NCI-H128 (cell line): ENCODE measurements around the gene SLC12A7.

Experiments
- DNase-seq: peaks from one replicate; lab custom pipeline; 2025; ENCODE audit not compliant: unreplicated experiment; lab: John Stamatoyannopoulos, UW

Gene SLC12A7

GRCh38 chr5:1112596-1113331 lies 901 bp upstream of the SLC12A7 start:
- DNase-seq, result no peak

- no peak for DNase-seq
These were observed 579 bp downstream of the SLC12A7 start for GRCh38 chr5:1111241-1111726.

- no peak for DNase-seq
These were observed 1.3 kb downstream of the SLC12A7 start for GRCh38 chr5:1110307-1111240.

DNA sequence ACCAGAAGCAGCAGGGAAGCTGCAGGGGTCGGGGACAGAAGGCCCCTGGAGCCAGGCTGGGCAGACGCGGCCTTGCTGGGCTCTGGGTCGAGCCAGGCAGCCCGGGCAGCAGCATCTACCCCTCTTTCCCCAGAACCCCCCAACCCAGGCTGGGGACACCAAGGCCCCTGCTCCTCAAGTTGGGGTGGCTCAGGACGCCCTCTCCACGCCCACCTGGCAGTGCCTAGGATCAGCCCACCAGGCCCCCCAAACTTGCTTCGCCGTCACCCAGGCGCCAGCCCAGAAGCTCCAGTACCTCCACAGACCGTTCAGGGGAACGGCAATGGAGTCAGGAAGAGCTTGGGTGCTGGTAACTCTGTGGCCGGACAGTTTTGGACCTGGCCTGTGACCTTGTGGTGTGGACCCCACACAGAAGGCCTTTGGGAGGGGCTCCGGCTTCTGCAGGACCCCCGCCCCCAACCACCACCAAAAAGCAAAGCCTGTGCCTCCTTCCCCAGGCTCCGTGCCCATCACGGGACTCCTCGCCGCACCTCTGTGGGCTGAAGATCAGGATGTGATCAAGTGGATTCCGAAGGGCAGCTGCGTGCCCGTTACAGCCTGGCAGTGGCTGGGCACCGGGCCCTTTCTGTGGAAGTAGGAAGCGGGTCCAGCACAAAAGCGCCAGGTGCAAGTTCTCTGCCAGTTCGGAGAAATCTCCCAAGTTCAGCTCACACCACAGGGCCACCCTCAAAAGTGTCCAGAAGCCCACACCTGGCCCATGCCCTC lies 2.1 kb downstream of the SLC12A7 start:
- DNase-seq, result no peak

- DNase-seq, result no peak
These were observed 3.0 kb downstream of the SLC12A7 start for GRCh38 chr5:1108865-1109174.

GRCh38 chr5:1108023-1108864 lies 3.6 kb downstream of the SLC12A7 start:
- no peak for DNase-seq

DNA sequence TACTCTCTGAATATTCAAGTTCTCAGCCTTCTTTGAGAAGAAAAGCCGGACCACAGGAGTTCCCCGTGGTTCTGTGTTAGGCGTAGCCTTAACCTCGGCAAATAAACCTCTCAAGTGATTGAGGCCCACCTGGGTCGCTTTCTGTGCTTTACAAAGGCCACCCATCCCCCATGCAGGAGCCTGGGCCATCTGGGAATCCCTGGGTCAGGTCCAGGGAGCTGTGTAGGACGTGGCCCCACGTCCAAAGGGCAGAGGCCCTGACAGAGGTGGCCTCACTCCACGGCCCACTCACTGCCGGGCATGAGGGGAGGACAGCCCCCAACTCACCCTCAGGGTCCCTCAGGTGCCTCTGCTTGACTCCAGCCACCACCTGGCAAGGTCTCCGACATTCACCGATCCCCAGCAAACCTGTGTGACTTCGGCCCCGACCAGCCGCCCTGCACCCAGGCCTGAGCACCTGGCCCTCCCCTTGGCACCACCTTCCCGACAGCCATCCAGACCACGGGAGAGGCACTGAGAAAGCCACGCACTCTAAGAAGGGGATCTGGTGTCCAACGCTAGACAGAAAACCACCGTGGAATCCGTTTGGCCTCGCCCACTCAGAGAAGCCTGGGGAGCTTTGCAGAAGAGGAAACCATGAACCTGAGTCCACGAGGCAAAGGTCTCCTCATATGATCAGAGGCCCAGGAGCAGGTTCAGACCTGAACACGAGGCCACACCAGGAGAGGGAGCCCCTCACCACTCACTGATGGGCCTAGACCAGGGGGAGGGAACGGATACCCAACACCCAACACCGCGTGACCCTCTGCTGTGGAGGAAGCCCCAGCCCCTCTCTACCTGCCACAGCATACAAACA lies 4.5 kb downstream of the SLC12A7 start:
- no peak for DNase-seq

DNA sequence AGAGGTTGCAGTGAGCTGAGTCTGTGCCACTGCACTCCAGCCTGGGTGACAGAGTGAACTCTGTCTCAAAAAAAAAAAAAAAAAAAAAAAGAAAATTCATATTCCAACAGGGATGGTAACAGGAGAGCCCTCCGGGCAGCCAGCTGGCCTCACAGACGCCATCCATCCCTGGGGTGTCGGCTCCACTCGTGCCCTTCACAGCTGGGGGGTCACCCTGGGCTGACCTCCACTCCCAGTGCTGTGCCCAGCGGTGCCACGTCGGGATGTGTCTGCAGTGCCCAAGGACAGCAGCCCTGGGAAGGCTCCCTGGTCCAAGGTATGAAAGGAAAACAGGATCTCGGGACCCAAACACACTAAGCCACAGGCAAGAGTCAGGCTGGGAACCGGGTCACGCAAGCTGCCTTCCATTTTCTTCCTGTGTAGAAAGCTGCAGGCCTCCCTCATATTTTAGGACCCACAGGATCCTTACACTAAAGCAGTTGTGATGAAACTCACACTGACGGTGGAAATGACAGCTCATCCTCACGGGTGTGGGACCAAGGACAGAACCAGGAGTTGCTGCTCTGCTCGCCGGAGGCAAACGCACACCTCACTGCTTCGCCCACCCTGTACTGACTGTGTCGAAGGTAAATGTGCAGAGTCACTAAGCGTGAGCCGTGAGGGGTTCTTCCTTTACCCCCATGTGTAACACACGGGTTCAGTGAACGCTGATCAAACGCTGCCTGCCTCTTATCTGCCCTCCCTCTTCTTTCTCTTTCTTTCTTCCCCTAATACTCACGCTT lies 5.3 kb downstream of the SLC12A7 start:
- no peak for DNase-seq

DNA sequence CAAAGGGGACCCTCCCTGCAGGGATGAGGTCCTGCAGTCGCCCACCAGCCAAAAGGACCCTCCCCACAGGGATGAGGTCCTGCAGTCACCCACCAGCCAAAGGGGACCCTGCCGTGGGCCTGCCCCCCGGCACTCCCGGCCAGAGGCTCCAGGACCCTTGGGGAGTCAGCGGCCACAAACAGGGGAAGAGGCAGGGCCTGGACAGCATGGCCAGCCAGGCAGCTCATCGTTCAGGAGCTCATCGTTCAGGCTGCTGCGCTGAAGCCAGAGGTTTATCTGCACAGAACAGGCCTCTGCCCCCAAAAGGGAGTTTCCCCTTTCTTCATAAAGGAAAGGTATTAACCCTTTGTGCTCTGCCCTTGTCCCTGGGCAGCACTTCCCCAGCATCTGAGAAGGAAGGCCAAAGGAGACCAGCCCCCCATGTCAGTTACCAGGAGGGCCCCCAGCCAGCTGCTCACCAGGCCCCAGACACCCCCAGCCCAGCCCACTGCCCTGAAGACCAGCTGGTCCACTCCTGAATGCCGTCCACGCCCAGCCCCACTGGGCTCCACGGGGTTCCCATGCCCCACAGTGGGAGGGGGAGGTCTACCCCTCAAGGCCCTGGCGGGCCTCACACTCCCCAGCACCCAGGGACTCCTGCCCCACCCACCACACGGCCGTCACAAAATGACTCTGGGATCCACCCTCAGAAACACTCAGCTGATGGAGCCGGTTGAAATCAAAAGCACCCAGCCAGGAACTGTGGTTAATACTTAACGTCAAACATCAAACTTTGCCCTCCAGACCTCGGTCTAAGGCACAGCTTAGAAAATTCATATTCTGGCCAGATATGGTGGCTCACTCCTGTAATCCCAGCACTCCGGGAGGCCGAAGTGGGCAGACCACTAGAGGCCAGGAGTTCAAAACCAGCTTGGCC lies 6.3 kb downstream of the SLC12A7 start:
- no peak for DNase-seq

DNA sequence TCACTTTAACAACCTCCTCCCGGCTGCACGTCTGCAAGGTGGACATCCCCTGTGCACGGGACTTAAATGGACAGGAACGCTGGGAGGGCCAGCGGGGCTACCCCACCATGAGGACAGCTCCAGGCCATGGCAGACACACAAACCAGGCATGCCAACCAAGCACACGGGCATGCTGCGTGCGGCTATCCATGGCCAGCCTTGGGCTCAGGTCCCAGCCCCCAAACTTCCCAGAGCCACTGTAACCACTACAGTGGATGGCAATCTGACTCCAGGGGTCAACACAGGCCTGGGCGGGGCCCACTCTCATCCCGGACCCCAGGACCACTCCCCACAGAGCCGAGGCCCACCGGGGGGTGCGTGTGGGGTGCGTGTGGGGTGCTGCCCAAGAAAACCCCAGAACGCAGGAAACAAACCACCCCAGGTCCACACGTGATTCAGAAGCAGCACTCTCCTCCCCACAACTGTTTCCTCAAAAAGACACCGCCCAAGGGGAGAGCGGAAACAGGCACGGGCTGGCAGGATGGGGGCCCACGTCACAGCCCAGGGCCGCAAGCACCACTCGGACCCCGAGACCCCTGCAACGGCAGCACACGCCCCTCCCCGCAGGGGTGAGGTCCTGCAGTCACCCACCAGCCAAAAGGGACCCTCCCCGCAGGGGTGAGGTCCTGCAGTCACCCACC lies 7.4 kb downstream of the SLC12A7 start:
- no peak for DNase-seq

- no peak for DNase-seq
These were observed 8.1 kb downstream of the SLC12A7 start for GRCh38 chr5:1103505-1104326.

GRCh38 chr5:1103093-1103492 lies 8.8 kb downstream of the SLC12A7 start:
- no peak for DNase-seq

DNA sequence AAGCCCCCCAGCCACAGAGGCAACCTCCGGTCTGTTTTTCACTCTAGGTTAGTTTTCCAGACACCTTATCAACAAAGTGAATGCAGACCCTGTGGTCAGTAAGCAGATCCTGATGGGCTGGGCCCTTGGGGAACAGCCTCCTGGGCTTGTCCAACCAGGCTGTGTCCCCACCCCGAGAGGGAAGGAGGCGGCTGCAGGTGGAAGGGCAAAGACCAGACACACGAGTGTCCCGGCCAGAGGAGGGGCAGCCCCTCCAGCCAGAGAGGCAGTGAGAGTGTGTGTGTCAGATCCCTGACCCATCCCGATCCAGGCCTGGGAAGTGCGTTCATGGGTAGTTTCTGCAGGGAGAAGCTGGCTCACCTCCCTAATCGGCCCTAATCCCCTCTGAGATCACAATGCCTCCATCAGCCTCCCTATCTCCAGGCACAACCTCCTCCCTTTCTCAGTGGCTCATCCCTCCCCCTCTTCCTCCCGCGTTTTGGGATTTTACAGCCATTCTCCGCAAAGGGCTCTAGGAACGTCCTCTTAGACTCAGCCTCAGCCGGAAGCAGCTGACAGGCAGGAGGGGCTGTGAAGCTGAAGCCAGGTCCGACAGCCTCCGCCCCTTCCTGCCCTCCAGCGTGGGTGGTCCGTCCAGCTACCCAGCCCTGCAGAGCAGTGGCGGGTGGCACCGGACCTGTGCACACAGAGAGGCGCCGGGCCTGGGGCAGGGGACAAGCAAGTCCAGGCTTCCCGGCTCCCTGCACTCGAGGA lies 9.7 kb downstream of the SLC12A7 start:
- no peak for DNase-seq

GRCh38 chr5:1100664-1101574 lies 10.9 kb downstream of the SLC12A7 start:
- no peak for DNase-seq
